GM18520 (cell line): ENCODE results near the gene CATSPER1.
A peak's percentile ranks its signal among the peaks of the same experiment; 100 is the strongest.

Source experiments
- ATAC-seq: cut with Tn5 transposase; IDR thresholded peaks from one replicate; pipeline ENCODE4 v1.9.1; 2021; ENCODE audit not compliant: unreplicated experiment

Gene CATSPER1

DNA sequence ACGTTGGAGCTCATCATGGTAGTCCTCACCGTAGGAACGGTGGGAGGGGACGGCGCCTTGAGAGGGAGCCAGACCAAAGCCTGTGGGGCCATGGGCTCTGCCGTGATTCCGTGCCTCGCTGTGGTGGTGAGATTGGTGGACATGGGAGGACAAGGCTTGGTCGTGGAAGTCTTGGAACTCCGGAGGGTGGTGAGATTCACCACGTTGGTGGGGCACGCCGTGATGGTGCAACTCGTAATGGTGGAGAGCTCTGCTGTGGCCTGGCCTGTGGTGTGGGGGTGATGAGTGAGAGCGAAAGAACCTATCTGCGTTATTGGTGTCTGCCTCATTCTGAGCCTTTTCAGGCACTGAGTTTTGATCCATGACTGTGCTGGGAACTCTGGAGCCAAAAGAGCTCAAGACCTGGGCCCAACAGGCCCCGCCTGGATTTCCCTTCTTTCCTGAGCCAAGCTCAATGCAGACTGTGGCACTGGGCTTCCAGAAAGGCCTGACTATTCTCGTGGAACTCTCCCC lies at the start of gene CATSPER1:
TSS of gene CATSPER1 (minus strand) at position 463 of the 513 bp plus-strand sequence. CDS start at position 363, 100 bp downstream.
- no peak for ATAC-seq

DNA sequence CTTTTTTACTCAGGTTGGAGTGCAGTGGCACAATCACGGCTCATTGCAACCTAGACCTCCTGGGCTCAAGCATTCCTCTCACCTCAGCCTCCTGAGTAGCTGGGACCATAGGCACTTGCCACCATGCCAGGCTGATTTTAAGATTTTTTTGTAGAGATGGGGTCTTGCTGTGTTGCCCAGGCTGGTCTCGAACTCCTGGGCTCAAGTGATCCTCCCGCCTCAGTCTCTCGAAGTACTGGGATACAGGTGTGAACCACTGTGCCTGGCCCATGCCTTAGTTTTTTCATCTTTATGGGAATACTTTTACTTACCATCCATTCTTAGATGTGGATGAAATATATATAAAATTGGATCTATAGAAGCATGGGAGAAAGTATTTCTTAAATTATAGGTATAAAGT lies 49.0 kb upstream of the CATSPER1 start:
- no peak for ATAC-seq

DNA sequence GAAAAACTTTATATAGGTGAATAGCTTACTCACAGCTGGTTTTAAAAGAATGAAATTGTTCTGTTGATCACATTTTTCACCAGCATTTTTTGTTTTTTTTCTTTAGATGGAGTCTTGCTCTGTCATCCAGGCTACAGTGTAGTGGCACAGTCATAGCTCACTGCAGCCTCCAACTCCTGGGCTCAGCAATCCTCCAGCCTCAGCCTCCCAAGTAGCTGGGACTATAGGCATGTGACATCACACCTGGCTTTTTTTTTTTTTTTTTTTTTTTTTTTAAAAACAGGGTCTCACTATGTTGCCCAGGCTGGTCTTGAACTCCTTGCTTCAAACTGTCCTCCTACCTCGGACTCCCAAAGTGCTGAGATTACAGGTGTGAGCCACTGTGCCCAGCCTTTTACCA lies 47.4 kb upstream of the CATSPER1 start:
- no peak for ATAC-seq

DNA sequence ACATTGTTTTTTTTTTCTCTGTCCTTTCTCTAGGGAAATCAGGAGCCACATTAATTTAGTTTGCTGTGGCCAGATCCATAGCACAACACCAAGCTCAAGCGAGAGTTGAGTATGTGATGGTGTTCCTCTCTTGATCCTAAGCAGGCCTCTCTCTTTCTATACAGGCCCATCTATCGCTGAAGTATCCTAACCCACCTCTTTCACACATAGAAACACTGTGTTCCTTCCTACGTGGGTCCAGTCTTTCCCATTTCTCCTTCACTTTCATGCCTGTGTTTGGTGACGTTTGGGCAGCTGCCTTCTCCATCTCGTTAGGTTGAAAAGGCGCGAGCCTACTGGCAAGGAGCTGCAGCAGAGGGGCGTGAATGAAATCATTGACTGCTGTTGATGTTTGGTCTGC lies 46.2 kb upstream of the CATSPER1 start:
- ATAC-seq, result no peak

DNA sequence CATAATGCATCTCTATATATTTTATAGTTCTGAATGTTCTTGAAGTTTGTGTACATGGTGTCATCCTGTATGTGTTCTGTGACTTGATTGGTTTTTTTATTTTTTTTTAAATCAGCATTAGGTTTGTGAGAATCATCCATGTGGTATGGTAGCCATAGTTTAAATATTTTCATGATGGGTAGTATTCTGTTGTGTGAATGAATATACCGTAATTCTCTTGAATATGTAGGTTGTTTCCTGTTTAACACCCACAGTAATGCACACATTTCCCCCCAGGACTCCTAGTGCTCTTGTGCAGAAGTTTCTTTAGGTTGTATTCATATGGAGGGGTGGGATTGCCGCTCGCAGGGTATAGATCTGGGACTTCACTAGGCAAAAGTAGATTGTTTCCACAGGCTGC lies 45.8 kb upstream of the CATSPER1 start:
- ATAC-seq, result no peak

DNA sequence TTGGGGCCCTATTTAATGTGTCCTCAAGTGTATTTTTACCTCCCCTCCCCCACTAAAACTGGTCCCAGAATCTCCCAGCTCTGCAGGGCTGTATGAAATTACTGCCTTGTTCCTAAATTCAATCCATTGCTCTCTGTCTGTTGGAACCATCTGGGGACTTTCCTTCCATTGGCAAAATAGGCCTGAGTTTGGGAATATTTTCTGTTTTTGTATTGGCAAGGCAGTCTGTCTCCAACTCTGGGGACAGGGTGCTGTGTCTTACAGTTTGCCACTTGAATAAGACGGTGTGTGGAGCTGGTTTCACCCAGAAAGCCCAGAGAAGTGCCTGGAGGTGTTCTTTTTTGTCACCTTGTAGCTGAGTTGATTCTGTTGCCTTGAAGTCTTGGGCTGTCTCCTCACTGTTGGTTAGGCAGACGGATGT lies 45.1 kb upstream of the CATSPER1 start:
- ATAC-seq, result no peak

DNA sequence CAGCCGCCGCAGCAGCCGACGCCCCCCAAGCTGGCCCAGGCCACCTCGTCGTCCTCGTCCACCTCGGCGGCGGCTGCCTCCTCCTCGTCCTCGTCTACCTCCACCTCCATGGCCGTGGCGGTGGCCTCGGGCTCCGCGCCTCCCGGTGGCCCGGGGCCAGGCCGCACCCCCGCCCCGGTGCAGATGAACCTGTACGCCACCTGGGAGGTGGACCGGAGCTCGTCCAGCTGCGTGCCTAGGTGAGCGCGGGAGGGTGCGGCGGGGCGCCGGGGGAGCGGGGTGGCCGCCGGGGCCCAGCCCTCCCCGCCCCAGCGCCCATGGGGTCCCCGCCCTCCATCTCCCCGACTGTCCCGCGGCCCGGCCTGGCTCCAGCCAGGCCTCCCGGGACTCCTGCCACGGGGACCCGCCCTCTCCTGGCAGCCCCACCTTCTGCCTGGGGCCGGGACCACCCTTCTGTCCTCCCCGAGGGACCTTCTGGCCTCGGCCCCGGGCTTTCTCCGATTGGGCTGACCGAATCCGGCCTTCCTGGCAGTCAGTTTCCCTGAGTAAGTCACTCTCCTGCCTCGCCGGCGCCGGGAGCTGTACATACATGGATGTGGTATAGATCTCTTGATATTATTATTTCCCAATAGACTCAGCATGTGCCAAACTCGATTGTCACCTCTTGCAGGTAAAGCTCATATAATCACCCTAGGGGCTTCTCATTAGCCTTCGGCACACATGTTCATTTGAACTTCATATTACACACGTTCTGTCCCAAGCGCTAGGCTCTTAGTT lies 44.5 kb upstream of the CATSPER1 start:
- ATAC-seq, result peak; percentile 9

DNA sequence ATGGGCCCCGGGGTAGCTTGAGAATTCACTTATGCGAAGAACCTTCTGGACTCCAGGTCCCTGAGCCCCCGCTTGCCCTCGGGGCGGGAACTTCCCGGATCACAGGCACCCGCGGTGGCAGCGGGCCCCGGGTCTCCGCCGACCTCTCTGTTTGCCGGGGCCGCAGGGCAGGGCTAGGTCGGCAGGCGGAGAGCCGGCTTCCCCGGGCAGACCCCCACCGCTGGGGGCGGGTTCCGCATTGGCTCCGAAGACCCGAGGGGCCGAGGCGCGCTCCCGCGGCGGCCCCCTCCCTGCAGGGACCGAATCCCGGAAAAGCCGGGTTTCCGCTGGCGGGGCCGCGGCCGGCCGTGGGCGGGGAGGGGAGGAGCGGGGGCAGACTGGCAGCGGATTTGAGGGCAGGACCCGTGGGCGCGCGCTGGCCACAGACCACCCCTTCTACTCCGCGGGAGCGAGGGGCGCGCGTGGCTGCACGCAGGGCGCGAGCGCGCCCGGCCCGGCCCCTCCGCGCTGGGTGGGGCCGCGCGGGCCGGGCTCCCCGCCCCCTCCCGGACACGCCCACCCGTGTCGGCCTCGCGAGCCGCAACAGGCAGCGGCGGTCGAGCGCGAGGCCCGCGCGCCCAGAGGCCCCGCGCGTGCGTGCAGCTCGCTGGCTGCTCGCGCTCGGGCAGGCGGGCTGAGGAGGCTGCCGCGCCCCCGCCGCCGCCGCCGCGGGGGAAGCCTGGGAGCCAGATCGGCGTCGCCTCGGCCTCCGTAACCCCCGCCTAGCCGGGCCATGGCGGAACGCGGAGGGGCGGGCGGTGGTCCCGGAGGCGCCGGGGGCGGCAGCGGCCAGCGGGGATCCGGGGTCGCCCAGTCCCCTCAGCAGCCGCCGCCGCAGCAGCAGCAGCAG lies 43.7 kb upstream of the CATSPER1 start, which contains the start of gene PACS1:
TSS of gene PACS1 (plus strand) at position 558 of the 889 bp plus-strand sequence. CDS start at position 773, 215 bp downstream.
- ATAC-seq, result peak; percentile 34

DNA sequence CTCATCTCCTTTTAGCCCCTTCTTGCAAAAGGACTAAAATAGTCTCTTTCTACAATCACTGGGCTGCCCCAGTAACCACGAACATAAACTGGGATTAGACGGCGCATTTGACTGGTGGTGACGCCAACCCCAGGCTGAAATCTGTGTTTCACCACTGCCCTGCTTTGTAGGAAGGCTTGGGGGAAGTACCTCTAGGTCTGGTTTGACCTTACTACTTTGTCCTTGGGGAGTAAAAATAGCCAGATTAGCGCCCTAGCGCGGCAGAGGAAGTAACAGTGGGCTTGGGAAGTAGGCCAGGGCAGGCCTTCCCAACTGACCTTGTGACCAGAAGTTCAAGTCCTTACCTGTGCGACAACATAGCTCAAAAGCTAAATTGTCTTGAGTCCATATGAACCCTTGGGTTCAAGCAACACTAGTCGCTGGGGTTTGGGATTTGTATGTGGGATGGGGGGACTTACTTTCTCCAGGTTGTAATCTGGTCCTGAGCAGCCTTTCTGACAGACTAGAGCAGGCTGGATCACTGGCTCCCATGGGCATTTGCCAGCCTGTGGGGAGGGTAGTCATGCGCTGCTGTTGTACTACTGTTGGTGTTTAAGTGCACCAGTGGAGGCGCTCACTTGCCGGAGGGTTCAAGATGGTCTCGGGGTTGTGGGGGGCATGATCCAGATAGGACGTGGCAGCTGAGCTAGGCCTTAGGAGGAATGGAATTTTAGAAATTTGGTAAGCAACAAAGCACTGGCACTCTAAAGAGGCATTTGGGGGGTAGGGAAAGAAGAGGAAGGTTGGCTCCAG lies 42.8 kb upstream of the CATSPER1 start:
- no peak for ATAC-seq

DNA sequence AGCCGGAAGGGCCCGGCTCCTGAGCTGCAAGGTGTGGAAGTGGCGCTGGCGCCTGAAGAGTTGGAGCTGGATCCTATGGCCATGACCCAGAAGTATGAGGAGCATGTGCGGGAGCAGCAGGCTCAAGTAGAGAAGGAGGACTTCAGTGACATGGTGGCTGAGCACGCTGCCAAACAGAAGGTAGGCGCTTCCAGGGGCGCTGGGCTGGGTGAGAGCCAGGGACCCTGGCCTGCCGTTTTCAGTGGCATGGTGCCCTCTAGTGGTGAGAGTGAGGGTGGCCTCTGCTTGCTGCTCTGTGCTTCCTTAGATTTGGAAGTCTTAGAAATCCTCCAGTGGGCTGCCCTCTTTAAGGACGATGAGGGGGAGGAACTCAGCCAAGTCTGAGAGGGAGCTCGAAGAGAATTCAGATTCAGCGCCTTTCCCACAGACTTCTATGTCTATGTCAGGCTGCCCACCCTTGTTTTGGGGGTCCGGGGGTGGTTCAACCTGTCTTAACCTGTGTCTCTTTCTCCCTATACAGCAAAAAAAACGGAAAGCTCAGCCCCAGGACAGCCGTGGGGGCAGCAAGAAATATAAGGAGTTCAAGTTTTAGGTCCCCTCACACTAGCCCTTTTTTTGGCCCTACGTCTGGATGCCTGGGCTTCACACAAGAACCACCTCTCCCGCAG lies 42.0 kb upstream of the CATSPER1 start:
- ATAC-seq, result no peak

DNA sequence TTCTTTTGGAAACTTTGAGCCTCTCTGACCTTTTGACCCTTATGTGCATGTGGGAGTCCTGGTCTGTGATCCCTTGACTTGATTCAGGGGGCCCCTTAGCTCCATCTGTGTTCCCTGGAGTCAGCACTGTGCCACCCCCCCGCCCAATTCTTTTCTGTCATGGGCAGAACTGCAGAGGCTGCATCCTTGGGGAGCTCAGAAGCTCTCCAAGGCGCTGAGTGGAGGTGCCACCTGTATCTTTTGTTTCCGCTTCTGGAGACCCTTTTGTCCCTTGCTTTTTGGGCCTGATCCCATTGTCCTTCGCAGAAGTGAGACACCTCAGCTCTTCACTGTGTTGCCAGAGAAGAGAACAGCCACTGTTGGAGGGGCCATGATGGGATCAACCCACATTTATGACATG lies 41.4 kb upstream of the CATSPER1 start:
- no peak for ATAC-seq

DNA sequence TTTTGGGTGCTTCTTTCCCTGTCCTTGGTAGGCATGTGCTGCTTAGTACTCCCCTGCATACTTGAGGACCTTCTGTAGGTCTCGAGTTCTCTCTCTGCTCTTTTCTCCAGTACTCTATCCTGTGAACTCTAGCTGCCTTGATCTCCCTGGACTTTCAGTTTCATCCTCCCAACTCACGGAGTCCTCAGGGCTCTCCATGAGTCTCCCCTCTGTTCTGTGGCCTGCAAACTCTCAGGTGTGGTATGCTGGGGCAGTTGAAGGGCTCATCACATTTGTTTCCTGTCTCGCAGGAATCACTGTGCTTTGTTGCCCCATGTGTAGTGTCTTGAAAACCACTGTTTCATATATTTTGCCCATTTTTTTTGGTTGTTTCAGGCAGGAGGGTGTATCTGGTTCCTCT lies 40.5 kb upstream of the CATSPER1 start:
- ATAC-seq, result no peak

DNA sequence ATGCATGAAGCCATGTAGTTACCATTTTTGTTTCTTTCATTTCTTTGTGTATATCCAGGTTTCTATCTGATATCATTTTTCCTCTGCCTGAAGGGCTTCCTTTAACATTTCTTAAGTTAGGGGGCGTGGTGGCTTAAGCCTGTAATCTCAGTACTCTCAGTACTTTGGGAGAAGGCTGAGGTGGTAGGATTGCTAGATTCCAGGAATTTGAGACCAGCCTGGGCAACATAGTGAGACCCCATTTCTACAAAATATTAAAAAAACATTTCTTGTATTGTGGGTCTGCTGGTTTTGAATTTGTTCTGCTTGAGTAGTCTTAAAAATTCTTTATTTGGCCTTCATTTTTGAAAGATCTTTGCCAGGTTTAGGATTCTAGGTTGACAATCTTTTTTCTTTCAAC lies 38.3 kb upstream of the CATSPER1 start:
- ATAC-seq, result no peak

DNA sequence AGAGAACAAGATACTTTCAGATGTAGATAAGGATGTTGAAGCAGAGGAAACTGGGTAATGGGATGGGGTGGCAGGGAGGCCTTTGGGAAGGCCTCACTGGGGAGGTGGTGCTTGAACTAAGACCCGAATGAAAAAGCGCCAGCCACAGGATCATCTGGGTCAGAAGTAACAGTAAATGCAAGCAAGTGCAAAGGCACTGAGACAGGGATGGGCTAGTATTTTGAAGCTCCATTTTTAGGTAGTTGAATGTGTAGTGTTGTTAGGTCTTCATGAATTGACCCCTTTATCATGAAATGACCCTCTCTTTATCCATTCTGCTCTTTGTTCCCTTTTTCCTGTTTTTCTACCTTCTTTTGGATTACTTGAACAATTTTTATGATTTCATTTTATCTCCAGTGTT lies 37.6 kb upstream of the CATSPER1 start:
- ATAC-seq, result no peak

DNA sequence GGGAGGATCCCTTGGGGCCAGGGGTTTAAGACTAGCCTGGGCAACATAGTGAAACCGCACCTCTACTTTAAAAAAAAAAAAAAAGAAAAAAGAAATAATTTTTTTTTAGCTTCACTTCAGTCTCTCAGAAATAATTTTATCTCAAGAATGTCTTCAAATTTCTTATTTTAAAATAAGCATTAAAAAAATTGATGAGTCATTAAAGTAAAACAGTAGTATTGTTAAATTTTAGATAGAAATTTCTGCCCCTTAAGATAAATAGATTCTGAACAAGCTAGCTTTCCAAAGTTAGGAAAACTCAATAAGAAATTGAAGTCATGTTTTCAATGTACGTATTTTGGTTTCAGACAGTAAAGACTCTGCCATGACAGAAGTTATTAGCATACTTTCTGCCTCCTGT lies 36.1 kb upstream of the CATSPER1 start:
- no peak for ATAC-seq

DNA sequence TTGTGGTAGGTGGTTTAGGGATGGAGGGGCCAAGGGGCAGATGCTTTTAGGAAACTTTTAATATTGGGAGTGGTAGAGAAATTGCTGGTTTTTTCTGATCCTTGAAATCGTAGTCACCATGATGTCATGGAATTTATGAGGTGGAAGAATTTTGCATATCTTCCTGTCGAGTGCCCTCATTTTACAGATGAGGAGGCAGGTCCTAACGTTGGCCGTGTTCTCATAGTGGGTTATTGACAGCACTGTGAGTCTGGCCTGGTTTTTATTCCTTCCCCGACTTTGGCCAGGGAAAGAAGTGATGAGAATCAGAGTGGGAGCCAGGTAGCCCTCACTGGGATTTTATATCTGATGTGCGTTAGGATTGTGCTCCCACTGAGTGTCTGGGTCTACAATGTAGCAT lies 35.0 kb upstream of the CATSPER1 start:
- no peak for ATAC-seq

DNA sequence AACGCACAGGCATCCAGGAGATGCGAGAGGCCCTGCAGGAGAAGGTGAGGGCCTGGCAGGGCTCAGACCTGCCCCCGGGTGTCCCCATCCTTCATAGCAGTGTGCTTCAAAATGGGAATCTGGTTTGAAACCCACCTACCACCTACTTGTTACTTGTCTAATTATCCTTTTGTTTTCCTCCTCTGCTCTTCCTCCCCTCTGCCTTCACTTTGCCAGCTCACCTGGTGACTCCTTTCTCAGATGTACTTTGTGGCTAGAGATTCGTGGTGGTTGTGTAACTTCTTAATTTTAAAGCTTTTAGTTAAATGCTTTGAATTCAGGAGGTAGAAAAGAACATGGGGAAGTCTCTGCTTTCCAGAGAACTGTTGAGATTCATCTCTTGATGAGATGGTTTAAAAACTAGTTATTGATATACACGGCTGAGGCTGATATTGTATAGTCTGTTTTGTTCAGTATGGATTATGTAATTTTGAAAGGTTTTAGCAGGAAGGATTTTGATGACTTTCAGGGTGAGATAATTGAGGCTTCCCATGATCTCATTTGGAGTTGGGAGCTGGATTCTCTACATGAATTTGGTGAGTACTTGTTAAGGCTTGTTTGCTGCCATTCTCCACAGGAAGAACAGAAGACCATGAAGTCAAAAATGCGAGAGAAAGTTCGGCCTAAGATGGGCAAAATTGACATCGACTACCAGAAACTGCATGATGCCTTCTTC lies 33.8 kb upstream of the CATSPER1 start:
- no peak for ATAC-seq

DNA sequence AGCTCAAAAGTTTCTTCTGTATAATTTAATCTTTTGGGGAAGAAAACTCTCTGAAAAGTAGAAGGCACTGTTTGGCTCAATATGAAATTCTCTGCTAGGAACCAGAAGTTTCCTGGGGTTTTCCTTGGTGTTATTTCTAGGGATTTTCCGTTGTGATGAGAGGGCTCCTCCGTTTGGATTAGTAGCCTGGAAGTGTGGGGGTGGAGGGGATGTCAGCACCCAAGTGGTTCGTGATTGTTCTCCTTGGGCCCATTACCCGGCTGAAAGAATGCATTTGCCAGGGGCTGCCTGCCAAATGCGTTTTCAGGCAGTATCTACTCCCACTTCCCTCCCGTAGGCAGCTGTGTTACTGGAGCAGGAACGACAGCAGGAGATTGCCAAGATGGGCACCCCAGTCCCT lies 30.2 kb upstream of the CATSPER1 start:
- ATAC-seq, result no peak

DNA sequence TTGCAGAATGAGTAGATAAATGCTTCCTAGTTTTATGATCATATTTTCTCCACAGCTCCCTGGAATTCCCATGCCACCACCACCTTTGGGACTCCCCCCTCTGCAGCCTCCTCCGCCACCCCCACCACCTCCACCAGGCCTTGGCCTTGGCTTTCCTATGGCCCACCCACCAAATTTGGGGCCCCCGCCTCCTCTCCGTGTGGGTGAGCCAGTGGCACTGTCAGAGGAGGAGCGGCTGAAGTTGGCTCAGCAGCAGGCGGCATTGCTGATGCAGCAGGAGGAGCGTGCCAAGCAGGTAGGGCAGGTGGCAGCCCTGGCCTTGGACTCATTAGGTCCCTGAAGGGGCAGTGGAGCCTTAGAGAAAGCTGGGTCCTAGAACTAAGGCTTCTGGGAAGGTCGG lies 28.7 kb upstream of the CATSPER1 start:
- ATAC-seq, result no peak

DNA sequence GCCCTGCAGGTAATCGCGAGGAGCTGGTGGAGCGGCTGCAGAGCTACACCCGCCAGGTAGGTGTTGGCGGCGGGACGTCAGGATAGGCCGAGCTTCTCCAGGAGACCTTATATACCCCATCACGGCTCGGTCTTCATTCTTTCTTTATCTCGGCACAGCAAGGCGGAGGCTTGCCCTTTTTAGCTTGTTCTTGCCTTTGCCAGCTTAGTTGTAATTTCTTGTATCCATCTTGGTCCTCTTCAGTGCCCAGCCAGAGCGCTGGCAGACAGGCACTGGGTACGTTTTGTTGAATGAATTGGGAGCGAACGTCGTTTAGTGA lies 26.3 kb upstream of the CATSPER1 start:
- no peak for ATAC-seq
